ENCODE results near the gene PLA2G6.

The PLA2G6 gene

DNA sequence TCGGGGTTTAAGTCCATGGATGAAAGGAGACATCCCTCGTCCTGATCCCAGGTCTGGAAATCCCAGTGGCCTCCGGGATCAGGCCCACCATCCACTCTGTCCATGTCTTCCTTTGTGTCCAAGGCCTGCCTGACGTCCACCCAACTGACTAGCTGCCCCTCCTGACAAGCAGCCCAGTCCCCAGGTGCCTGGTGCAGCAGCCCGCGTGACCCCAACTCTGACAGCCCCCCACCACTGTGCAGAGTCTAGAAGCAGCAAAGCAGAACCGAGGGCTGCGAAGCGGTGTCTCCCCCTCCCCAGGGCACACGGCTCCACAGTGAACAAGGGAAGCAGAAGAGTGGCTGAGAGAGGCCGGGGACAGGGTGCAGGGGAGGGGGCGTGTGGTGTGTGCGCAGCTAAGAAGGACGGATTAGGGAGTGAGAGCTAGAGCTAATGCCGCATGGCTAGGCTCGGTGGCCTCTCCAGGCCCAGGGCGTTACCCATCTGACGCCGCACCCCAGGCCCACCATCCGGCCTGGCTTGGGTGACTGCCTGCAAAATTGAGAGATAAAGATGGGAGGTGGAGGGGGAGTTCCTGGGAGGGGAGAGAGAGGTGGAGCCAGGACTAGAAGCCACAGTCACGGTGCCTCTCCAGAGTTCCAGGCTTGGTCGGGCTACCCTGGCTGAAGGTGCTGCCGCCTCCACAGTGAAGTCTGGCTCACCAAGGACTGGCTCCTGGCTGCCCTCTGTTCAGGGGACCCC is 54.5 kb downstream of the PLA2G6 start:
- CTCF ChIA-PET: no interaction called here
- Histone ChIP-seq H3K9me3 (ENCODE audit: control extremely low read depth in 1 of 5, control insufficient read depth in 4 of 5, insufficient read depth in 2 of 5, low read depth in 1 of 5, low read length in 4 of 5) (no peaks in the 10 kb centered on the region), H3K27me3 (replicated peaks in 2 of 5; ENCODE audit: control insufficient read depth in 4 of 5, insufficient read depth in 5 of 5, low read length in 4 of 5) (no peaks in the 10 kb centered on the region), H3K4me1 (ENCODE audit: control extremely low read depth in 1 of 4, control insufficient read depth in 4 of 4, insufficient read depth in 4 of 4, low read length in 3 of 4) (no peaks in the 10 kb centered on the region), H3K27ac (ENCODE audit: insufficient read depth in 1 of 2, low read depth in 1 of 2, low read length in 2 of 2, poor library complexity in 1 of 2, severe bottlenecking in 2 of 2) (no peak overlapping the region), H3K4me3 (ENCODE audit: control insufficient read depth in 1 of 7, extremely low read depth in 1 of 7, insufficient read depth in 4 of 7, low read depth in 2 of 7, low read length in 6 of 7) (no peak overlapping the region), H3K36me3 (ENCODE audit: control insufficient read depth in 4 of 4, insufficient read depth in 4 of 4, low read length in 3 of 4) (peaks cover 5 to 54% (median 14%) of the 10 kb centered on the region in 4 experiments)
- WGBS (ENCODE audit: insufficient coverage): 93% methylated on average over 22 of the region's 23 CpGs
- no peak for DNase-seq
- POLR2A ChIA-PET: no interaction called here

DNA sequence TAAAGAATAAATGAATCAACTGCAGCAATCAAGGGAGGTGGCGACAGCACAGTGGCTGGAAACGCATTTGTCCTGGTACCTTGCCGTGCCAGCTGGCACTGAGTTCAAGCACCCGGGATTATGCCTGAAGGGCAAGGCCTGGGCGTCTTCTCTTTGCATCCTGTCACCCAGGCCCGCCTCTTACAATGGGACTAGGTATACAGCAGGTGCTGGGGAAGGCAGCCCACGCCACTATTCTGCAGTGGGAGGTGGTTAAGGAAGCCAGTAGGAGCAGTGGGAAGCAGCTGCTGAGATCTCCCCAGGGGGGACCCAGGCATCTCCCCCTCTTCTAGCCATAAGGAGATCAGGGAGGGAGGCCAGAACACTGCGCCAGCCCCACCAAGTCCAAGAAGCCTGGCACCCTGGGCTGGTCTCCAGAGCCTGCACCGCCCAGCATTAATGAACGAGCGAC is 55.9 kb downstream of the PLA2G6 start:
- H3K27me3 ChIP-seq (replicated peaks in 2 of 5; ENCODE audit: control insufficient read depth in 4 of 5, insufficient read depth in 5 of 5, low read length in 4 of 5): no peaks in the 10 kb centered on the region
- 100% methylated on average over 8 of the region's 11 CpGs for WGBS (ENCODE audit: insufficient coverage)
- H3K4me3 ChIP-seq (ENCODE audit: control insufficient read depth in 1 of 7, extremely low read depth in 1 of 7, insufficient read depth in 4 of 7, low read depth in 2 of 7, low read length in 6 of 7): no peak overlapping the region
- peaks cover 3 to 52% (median 13%) of the 10 kb centered on the region in 4 experiments for H3K36me3 ChIP-seq (ENCODE audit: control insufficient read depth in 4 of 4, insufficient read depth in 4 of 4, low read length in 3 of 4)
- no peaks in the 10 kb centered on the region for H3K4me1 ChIP-seq (ENCODE audit: control extremely low read depth in 1 of 4, control insufficient read depth in 4 of 4, insufficient read depth in 4 of 4, low read length in 3 of 4)
- no peaks in the 10 kb centered on the region for H3K9me3 ChIP-seq (ENCODE audit: control extremely low read depth in 1 of 5, control insufficient read depth in 4 of 5, insufficient read depth in 2 of 5, low read depth in 1 of 5, low read length in 4 of 5)
- ChIA-PET CTCF (interaction anchor here (0.7 kb wide), 1 partner anchor 25 kb away, joined by 3 read pairs; no protein-coding TSS in a partner anchor), POLR2A (no interaction called here)
- DNase-seq: no peak
- no peak overlapping the region for H3K27ac ChIP-seq (ENCODE audit: insufficient read depth in 1 of 2, low read depth in 1 of 2, low read length in 2 of 2, poor library complexity in 1 of 2, severe bottlenecking in 2 of 2)

- DNase-seq: no peak
- POLR2A ChIA-PET: no interaction called here
- H3K9me3 ChIP-seq (ENCODE audit: control extremely low read depth in 1 of 5, control insufficient read depth in 4 of 5, insufficient read depth in 2 of 5, low read depth in 1 of 5, low read length in 4 of 5): no peaks in the 10 kb centered on the region
- no peak overlapping the region for H3K4me3 ChIP-seq (ENCODE audit: control insufficient read depth in 1 of 7, extremely low read depth in 1 of 7, insufficient read depth in 4 of 7, low read depth in 2 of 7, low read length in 6 of 7)
- CTCF ChIA-PET: interaction anchor here (0.7 to 0.9 kb wide), 2 partner anchors 25 to 89 kb away, joined by 3 read pairs; no protein-coding TSS in a partner anchor
- H3K27ac ChIP-seq (ENCODE audit: insufficient read depth in 1 of 2, low read depth in 1 of 2, low read length in 2 of 2, poor library complexity in 1 of 2, severe bottlenecking in 2 of 2): no peak overlapping the region
- peaks cover 3 to 55% (median 12%) of the 10 kb centered on the region in 4 experiments for H3K36me3 ChIP-seq (ENCODE audit: control insufficient read depth in 4 of 4, insufficient read depth in 4 of 4, low read length in 3 of 4)
- 99% methylated on average over 8 of the region's 14 CpGs for WGBS (ENCODE audit: insufficient coverage)
- H3K4me1 ChIP-seq (ENCODE audit: control extremely low read depth in 1 of 4, control insufficient read depth in 4 of 4, insufficient read depth in 4 of 4, low read length in 3 of 4): no peaks in the 10 kb centered on the region
- H3K27me3 ChIP-seq (replicated peaks in 2 of 5; ENCODE audit: control insufficient read depth in 4 of 5, insufficient read depth in 5 of 5, low read length in 4 of 5): no peaks in the 10 kb centered on the region
These were observed 56.5 kb downstream of the PLA2G6 start for GRCh38 chr22:38125038-38125610.

GRCh38 chr22:38124236-38124974 is 57.2 kb downstream of the PLA2G6 start:
- DNase-seq: no peak
- ChIA-PET CTCF (interaction anchor here (0.7 to 1.9 kb wide), 4 partner anchors 8 to 90 kb away, joined by 3 to 4 read pairs (median 4); no protein-coding TSS in a partner anchor), POLR2A (no interaction called here)
- H3K4me3 ChIP-seq (ENCODE audit: control insufficient read depth in 1 of 7, extremely low read depth in 1 of 7, insufficient read depth in 4 of 7, low read depth in 2 of 7, low read length in 6 of 7): no peak overlapping the region
- no peaks in the 10 kb centered on the region for H3K27me3 ChIP-seq (replicated peaks in 2 of 5; ENCODE audit: control insufficient read depth in 4 of 5, insufficient read depth in 5 of 5, low read length in 4 of 5)
- H3K4me1 ChIP-seq (ENCODE audit: control extremely low read depth in 1 of 4, control insufficient read depth in 4 of 4, insufficient read depth in 4 of 4, low read length in 3 of 4): no peaks in the 10 kb centered on the region
- H3K9me3 ChIP-seq (ENCODE audit: control extremely low read depth in 1 of 5, control insufficient read depth in 4 of 5, insufficient read depth in 2 of 5, low read depth in 1 of 5, low read length in 4 of 5): no peaks in the 10 kb centered on the region
- H3K27ac ChIP-seq (ENCODE audit: insufficient read depth in 1 of 2, low read depth in 1 of 2, low read length in 2 of 2, poor library complexity in 1 of 2, severe bottlenecking in 2 of 2): no peak overlapping the region
- H3K36me3 ChIP-seq (ENCODE audit: control insufficient read depth in 4 of 4, insufficient read depth in 4 of 4, low read length in 3 of 4): peaks cover 3 to 50% (median 9%) of the 10 kb centered on the region in 4 experiments
- 98% methylated on average over 17 of the region's 21 CpGs for WGBS (ENCODE audit: insufficient coverage)

DNA sequence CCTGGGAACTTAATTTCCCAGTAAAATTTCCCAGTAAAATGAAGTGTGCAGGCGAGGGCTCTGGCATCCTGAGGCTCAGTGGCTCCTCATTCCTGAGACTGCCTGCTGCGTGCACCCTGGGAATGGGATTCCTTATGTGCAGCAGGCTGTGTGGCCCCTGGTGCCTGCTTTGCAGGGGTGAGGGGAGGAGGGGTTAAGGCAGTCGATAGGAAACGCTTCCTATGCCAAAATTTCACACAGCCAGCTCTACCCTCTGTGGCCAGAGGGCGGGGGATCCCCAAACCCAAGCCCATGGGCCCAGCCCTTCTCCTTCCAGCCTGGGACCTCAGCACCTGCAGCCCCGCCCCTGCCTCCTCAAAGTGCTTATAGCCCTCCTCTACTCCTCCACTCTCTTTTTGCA is 59.0 kb downstream of the PLA2G6 start:
- DNase-seq: no peak
- H3K36me3 ChIP-seq (ENCODE audit: control insufficient read depth in 4 of 4, insufficient read depth in 4 of 4, low read length in 3 of 4): peaks cover 0 to 34% (median 2%) of the 10 kb centered on the region in 4 experiments
- H3K4me1 ChIP-seq (ENCODE audit: control extremely low read depth in 1 of 4, control insufficient read depth in 4 of 4, insufficient read depth in 4 of 4, low read length in 3 of 4): no peaks in the 10 kb centered on the region
- H3K27me3 ChIP-seq (replicated peaks in 2 of 5; ENCODE audit: control insufficient read depth in 4 of 5, insufficient read depth in 5 of 5, low read length in 4 of 5): no peaks in the 10 kb centered on the region
- WGBS (ENCODE audit: insufficient coverage): 80% methylated on average over 3 of the region's 6 CpGs
- ChIA-PET CTCF (interaction anchor here (1.9 kb wide), 1 partner anchor 10 kb away, joined by 4 read pairs; no protein-coding TSS in a partner anchor), POLR2A (no interaction called here)
- no peak overlapping the region for H3K27ac ChIP-seq (ENCODE audit: insufficient read depth in 1 of 2, low read depth in 1 of 2, low read length in 2 of 2, poor library complexity in 1 of 2, severe bottlenecking in 2 of 2)
- no peaks in the 10 kb centered on the region for H3K9me3 ChIP-seq (ENCODE audit: control extremely low read depth in 1 of 5, control insufficient read depth in 4 of 5, insufficient read depth in 2 of 5, low read depth in 1 of 5, low read length in 4 of 5)
- no peak overlapping the region for H3K4me3 ChIP-seq (ENCODE audit: control insufficient read depth in 1 of 7, extremely low read depth in 1 of 7, insufficient read depth in 4 of 7, low read depth in 2 of 7, low read length in 6 of 7)

DNA sequence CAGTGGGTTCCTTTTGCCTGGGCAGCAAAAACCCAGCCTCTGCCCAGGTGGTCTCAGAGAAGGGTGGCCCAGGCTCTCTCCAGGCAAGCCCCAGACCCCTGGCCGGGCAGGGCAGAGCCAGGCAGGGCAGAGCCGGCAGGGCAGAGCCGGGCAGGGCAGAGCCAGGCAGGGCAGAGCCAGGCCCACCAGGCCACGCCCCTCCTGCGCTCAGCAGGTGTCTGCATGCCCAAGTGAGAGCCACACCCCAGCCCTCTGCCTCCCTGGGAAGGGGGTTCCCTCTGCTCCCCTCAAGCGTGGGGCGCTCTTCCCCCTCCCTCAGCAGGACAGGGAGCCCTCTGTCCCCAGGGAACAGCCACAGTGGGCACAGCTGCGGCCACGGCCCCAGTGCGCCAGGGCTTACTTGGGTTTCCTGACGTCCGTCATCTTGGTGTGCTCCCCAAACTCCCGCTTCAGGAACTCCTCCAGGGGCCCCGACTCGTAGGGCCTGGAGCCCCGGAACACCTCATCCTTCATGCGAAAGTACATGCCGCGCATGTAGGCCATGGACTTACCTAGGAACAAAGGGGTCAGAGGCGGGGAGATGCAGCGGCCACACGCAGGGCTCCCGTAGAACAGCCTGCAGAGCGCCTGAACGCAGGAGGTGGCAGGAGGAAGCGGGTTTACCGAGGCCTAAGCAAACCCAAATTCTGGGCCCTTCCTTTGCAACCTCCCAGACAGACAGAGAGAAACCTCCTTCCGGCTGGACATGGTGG is 61.1 kb downstream of the PLA2G6 start:
- CTCF ChIA-PET: no interaction called here
- no peak for DNase-seq
- 94% methylated on average over 26 of the region's 28 CpGs for WGBS (ENCODE audit: insufficient coverage)
- POLR2A ChIA-PET: no interaction called here
- H3K9me3 ChIP-seq (ENCODE audit: control extremely low read depth in 1 of 5, control insufficient read depth in 4 of 5, insufficient read depth in 2 of 5, low read depth in 1 of 5, low read length in 4 of 5): no peaks in the 10 kb centered on the region
- H3K27me3 ChIP-seq (replicated peaks in 2 of 5; ENCODE audit: control insufficient read depth in 4 of 5, insufficient read depth in 5 of 5, low read length in 4 of 5): no peaks in the 10 kb centered on the region
- peaks cover 0 to 25% (median 0%) of the 10 kb centered on the region in 4 experiments for H3K36me3 ChIP-seq (ENCODE audit: control insufficient read depth in 4 of 4, insufficient read depth in 4 of 4, low read length in 3 of 4)
- no peaks in the 10 kb centered on the region for H3K4me1 ChIP-seq (ENCODE audit: control extremely low read depth in 1 of 4, control insufficient read depth in 4 of 4, insufficient read depth in 4 of 4, low read length in 3 of 4)
- no peak overlapping the region for H3K27ac ChIP-seq (ENCODE audit: insufficient read depth in 1 of 2, low read depth in 1 of 2, low read length in 2 of 2, poor library complexity in 1 of 2, severe bottlenecking in 2 of 2)
- H3K4me3 ChIP-seq (ENCODE audit: control insufficient read depth in 1 of 7, extremely low read depth in 1 of 7, insufficient read depth in 4 of 7, low read depth in 2 of 7, low read length in 6 of 7): no peak overlapping the region
